ENCODE measurements around the gene FAAP20. TPM values are rescaled to one million over a fixed set of nuclear protein-coding genes. Genes with fewer than 3 reads are reported as not detected.

The FAAP20 gene
- total and polyA plus RNA-seq, 12 donors: 2.7 to 185 (median 62.0) TPM

DNA sequence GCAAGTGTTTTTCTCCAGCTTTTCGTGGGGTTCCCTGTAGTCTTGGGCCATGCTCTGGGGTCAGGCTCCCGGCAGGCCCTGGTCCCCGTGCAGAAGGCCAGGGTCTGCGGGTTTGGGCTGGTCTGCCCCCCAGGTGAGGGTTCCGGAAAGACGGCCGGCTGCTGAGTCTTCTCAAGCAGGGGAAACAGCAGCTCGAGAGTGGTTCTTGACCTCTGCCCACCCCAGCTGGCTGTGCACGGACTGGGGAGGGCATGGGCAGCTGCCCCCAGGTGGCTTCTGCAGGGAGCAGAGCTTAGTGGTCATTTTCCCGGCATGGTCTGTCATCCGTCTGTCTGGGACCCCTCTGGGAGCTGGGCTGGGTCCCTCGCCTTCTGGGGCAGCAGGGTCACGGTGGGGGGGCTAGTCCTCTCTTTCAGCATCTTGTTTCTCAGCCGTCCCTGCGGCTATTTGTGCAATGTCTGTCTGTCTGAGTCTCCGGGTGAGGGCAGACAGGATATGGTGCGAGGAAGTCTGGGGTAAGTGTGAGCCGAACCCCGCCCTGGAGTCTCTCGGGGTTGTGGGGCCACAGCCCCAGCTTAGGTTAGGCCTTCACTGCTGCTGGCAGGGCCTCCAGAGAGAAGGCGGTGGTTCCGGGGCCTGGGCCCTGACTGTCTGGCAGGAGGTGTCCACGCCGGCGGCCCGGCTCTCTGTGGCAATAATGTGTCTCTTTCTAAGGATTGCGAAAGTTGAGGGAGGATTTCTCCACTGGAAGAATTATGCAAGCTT is 39.6 kb upstream of the FAAP20 start:
- TF ChIP-seq, protein P1, sequence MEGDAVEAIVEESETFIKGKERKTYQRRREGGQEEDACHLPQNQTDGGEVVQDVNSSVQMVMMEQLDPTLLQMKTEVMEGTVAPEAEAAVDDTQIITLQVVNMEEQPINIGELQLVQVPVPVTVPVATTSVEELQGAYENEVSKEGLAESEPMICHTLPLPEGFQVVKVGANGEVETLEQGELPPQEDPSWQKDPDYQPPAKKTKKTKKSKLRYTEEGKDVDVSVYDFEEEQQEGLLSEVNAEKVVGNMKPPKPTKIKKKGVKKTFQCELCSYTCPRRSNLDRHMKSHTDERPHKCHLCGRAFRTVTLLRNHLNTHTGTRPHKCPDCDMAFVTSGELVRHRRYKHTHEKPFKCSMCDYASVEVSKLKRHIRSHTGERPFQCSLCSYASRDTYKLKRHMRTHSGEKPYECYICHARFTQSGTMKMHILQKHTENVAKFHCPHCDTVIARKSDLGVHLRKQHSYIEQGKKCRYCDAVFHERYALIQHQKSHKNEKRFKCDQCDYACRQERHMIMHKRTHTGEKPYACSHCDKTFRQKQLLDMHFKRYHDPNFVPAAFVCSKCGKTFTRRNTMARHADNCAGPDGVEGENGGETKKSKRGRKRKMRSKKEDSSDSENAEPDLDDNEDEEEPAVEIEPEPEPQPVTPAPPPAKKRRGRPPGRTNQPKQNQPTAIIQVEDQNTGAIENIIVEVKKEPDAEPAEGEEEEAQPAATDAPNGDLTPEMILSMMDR (IDR thresholded peaks at IDR 0.05): no peak
- peak in 1 of 2 donors; percentile 61 for TF ChIP-seq POLR2A (IDR thresholded peaks at IDR 0.05)
- Histone ChIP-seq H3K9me3 (replicated peaks in 1 of 3) (no peaks in the 10 kb centered on the region), H3K36me3 (replicated peaks in 1 of 2) (no peaks in the 10 kb centered on the region), H3K4me3 (peak overlapping the region in 1 of 4 donors; percentile 82), H3K27ac (peak overlapping the region; percentile 78 to 96 (median 87)), H3K4me1 (replicated peaks in 1 of 2) (peaks cover 72 to 99% of the 10 kb centered on the region in 2 donors), H3K27me3 (no peaks in the 10 kb centered on the region)
- 6 to 39% (median 18%) methylated on average over 14 to 27 of the region's 27 CpGs for WGBS, 4 donors
- intact Hi-C loops (cut with DNase I): loop anchor here (5.0 kb wide), 2 partner anchors 78 to 83 kb away; no protein-coding TSS in a partner anchor
- DNase-seq: peak; percentile 84 to 98 (median 96)

DNA sequence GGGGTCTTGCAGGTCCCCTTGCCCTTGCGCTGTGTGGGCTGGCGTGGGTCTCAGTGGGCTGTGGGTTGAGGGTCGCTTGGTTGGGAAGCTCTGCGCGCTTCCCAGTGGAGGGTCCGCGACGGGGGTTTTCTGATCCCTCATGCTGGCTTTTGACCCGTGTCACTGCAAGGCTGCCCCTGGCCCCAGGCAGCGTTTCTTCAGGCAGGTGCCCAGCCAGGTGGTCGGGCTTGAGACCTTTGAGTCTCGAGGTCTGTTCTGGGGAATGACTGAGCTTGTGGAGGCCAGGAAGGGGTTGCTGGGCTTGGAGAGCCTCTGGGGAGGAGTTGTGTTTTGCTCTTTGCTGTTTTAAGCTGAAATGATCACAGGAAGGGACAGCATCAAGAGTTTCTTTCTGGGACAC is 38.9 kb upstream of the FAAP20 start:
- no peaks in the 10 kb centered on the region for H3K36me3 ChIP-seq (replicated peaks in 1 of 2)
- peak overlapping the region; percentile 78 to 96 (median 87) for H3K27ac ChIP-seq
- H3K4me1 ChIP-seq (replicated peaks in 1 of 2): peaks cover 69 to 92% of the 10 kb centered on the region in 2 donors
- intact Hi-C loops (cut with DNase I): loop anchor here (5.0 kb wide), 2 partner anchors 79 to 84 kb away; no protein-coding TSS in a partner anchor
- DNase-seq: no peak
- H3K9me3 ChIP-seq (replicated peaks in 1 of 3): no peaks in the 10 kb centered on the region
- 58 to 71% (median 69%) methylated on average over 4 to 12 of the region's 12 CpGs for WGBS, 4 donors
- no peak for TF ChIP-seq POLR2A (IDR thresholded peaks at IDR 0.05)
- TF ChIP-seq, protein P1 (IDR thresholded peaks at IDR 0.05): no peak
- H3K4me3 ChIP-seq: peak overlapping the region in 1 of 4 donors; percentile 82
- H3K27me3 ChIP-seq: no peaks in the 10 kb centered on the region

DNA sequence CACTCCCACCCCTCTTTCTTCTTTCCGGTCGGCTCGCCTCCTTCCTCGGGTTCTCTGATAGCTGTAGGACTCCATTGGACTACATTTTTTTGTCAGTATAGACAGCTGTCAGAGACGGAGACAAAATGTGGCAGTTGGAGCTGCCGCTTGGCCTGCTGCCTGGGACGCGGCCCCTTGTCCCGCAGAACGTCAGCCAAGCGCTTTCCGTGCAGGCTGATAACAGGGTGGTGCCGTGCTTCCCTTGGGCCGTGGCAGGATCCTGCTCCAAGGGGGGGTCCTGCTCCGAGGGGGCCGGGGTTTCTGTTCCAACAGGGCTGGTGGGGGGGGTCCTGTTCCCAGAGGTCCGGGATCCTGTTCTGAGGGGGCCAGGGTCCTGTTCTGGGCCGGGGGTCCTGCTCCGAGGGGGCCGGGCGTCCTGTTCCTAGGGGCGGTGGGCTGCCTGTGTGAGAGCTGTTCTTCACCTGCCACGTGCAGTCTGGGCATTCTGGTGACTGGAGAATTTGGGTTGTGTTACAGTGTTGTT is 38.4 kb upstream of the FAAP20 start:
- H3K36me3 ChIP-seq (replicated peaks in 1 of 2): no peaks in the 10 kb centered on the region
- H3K27me3 ChIP-seq: no peaks in the 10 kb centered on the region
- peak in 2 of 7 donors; percentile 35 to 36 for DNase-seq
- H3K27ac ChIP-seq: peak overlapping the region in 4 of 5 donors; percentile 78 to 96 (median 84)
- no peaks in the 10 kb centered on the region for H3K9me3 ChIP-seq (replicated peaks in 1 of 3)
- TF ChIP-seq, protein P1 (IDR thresholded peaks at IDR 0.05): no peak
- TF ChIP-seq POLR2A (IDR thresholded peaks at IDR 0.05): no peak
- intact Hi-C loops (cut with DNase I): loop anchor here (5.0 kb wide), 2 partner anchors 79 to 84 kb away; no protein-coding TSS in a partner anchor
- H3K4me1 ChIP-seq (replicated peaks in 1 of 2): peaks cover 69 to 87% of the 10 kb centered on the region in 2 donors
- 28 to 60% (median 42%) methylated on average over 10 to 23 of the region's 23 CpGs for WGBS, 4 donors
- H3K4me3 ChIP-seq: peak overlapping the region in 1 of 4 donors; percentile 82

DNA sequence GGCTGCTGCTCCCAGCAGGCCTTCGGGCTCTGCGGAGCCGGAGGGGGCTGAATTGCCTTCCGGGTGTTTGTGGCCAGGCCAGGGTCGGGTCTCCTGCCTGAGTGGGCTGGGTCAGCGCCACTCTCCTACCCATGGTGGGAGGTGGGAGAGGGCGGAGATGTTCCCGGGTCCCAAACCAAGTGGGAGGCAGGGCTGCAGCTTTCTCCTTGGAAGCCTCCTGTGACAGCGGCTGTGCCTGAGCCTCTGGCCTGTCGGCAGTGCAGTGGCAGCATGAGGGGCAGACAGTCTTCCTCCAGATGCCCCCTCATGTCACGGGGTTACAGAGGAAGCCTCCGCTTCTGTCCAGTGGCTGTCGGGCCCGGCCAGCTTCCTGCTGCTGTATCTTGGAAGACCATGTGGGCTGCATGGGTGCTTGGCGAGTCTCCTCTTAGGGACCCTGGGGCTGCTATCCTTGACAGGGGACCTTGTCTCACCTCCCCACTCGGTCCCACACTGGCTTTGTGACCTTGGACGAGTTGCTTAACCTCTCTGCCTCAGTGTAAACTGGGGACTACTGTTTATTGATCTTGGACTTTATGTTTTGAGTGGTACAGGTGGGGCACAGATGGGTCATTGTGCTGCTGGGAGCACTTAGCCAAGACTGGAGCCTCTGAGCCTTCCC is 37.8 kb upstream of the FAAP20 start:
- H3K9me3 ChIP-seq (replicated peaks in 1 of 3): no peaks in the 10 kb centered on the region
- peak overlapping the region; percentile 34 to 96 (median 78) for H3K27ac ChIP-seq
- H3K4me1 ChIP-seq (replicated peaks in 1 of 2): peaks cover 69 to 81% of the 10 kb centered on the region in 2 donors
- 10 to 40% (median 27%) methylated on average over 7 to 17 of the region's 17 CpGs for WGBS, 4 donors
- no peaks in the 10 kb centered on the region for H3K27me3 ChIP-seq
- H3K36me3 ChIP-seq (replicated peaks in 1 of 2): no peaks in the 10 kb centered on the region
- peak overlapping the region in 2 of 4 donors; percentile 4 to 82 for H3K4me3 ChIP-seq
- intact Hi-C loops (cut with DNase I): loop anchor here (5.0 kb wide), 2 partner anchors 80 to 85 kb away; no protein-coding TSS in a partner anchor
- TF ChIP-seq, protein P1 (IDR thresholded peaks at IDR 0.05): no peak
- TF ChIP-seq POLR2A (IDR thresholded peaks at IDR 0.05): no peak
- DNase-seq: peak in 3 of 7 donors; percentile 46 to 52 (median 46)
